CD4-positive, alpha-beta memory T cell (primary cell): Measurements from ENCODE around the gene SYT17. TPM values are rescaled to one million over a fixed set of nuclear protein-coding genes. Genes with fewer than 3 reads are reported as not detected.
"Not testable (repeated sequence)": the region's sequence is repeated elsewhere in the genome, so short reads cannot be mapped to it uniquely, and the experiment has no call there.

Experiments used
- CTCF ChIA-PET: fragments of 350-600 bp; sonication (Branson Sonifier 250); formaldehyde crosslinking; loops from one replicate; lab custom pipeline; 2021; ENCODE audit warnings: inconsistent platforms; ENCODE audit not compliant: partially characterized antibody; lab: Charles Lee
- POLR2A ChIA-PET: fragments of 350-600 bp; sonication (Branson Sonifier 250); formaldehyde crosslinking; loops from one replicate; lab custom pipeline; 2021; ENCODE audit not compliant: partially characterized antibody; lab: Charles Lee
- DNase-seq, 5 donors: peaks; one replicate each; pipeline versions ENCODE4 v3.0.0 to v3.0.0-alpha.2; 2020 to 2022; ENCODE audit warnings: mixed read lengths in 1 of 5
- H3K27ac ChIP-seq: one replicate; pipeline ENCODE4 v1.7.0; 2013; ENCODE audit warnings: low read depth, low read length
- H3K27me3 ChIP-seq: 2 replicates; pipeline ENCODE4 v1.7.0; 2013; ENCODE audit warnings: mild to moderate bottlenecking, low read length, moderate library complexity; ENCODE audit not compliant: insufficient read depth
- H3K36me3 ChIP-seq: 2 replicates; pipeline ENCODE4 v1.7.0; 2013; ENCODE audit warnings: mild to moderate bottlenecking, low read length, moderate library complexity; ENCODE audit not compliant: insufficient read depth
- H3K4me1 ChIP-seq: 2 replicates; pipeline ENCODE4 v1.7.0; 2013; ENCODE audit warnings: mild to moderate bottlenecking, low read length, moderate library complexity; ENCODE audit not compliant: insufficient read depth
- H3K4me3 ChIP-seq, 2 donors: one replicate each; pipeline ENCODE4 v1.7.0; 2013; ENCODE audit warnings: low read length in 2 of 2, mild to moderate bottlenecking in 1 of 2
- H3K9me3 ChIP-seq, 2 donors: one replicate each; pipeline ENCODE4 v1.7.0; 2013; ENCODE audit warnings: low read length in 2 of 2, control low read depth in 1 of 2; ENCODE audit not compliant: control insufficient read depth in 1 of 2
- H3K27ac Mint-ChIP-seq, 7 donors: one replicate each; pipeline ENCODE4 v1.8.0; 2020 to 2021; ENCODE audit warnings: mixed read lengths in 7 of 7, mild to moderate bottlenecking in 6 of 7, inconsistent platforms in 3 of 7, moderate library complexity in 3 of 7
- H3K27me3 Mint-ChIP-seq, 2 donors: one replicate each; pipeline ENCODE4 v1.8.0; 2020 to 2021; ENCODE audit warnings: mixed read lengths in 2 of 2
- H3K36me3 Mint-ChIP-seq, 2 donors: one replicate each; pipeline ENCODE4 v1.8.0; 2020 to 2021; ENCODE audit warnings: mixed read lengths in 2 of 2, inconsistent platforms in 1 of 2, mild to moderate bottlenecking in 1 of 2
- H3K4me1 Mint-ChIP-seq, 4 donors: one replicate each; pipeline ENCODE4 v1.8.0; 2020 to 2021; ENCODE audit warnings: mixed read lengths in 4 of 4, mild to moderate bottlenecking in 1 of 4
- H3K4me3 Mint-ChIP-seq, 8 donors: one replicate each; pipeline ENCODE4 v1.8.0; 2020 to 2021; ENCODE audit warnings: mixed read lengths in 8 of 8, mild to moderate bottlenecking in 7 of 8, moderate library complexity in 6 of 8, inconsistent platforms in 3 of 8
- H3K9me3 Mint-ChIP-seq, 8 donors: one replicate each; pipeline ENCODE4 v1.8.0; 2020 to 2021; ENCODE audit warnings: mixed read lengths in 8 of 8, mild to moderate bottlenecking in 5 of 8, inconsistent platforms in 3 of 8, moderate library complexity in 1 of 8
- intact Hi-C: fragments of 100-400 bp; cut with micrococcal nuclease; formaldehyde crosslinking; loops from one replicate; pipeline ENCODE4 v1.15.1; 2023
- polyA plus RNA-seq, 2 donors: library from polyadenylated mRNA; unstranded; fragments of 300-500 nt; fragmentation: Illumina TruSeq; gene quantifications; one replicate each; pipeline ENCODE4 v1.2.3, GENCODE V29; 2021
- total RNA-seq, 2 experiments: library from RNA; stranded (reverse); gene quantifications; one replicate each; pipeline ENCODE4 v1.2.3, GENCODE V29; 2021

SYT17 gene
- total and polyA plus RNA-seq, 4 experiments from 2014 or later: not detected

GRCh38 chr16:19184823-19185509 is 16.9 kb downstream of the SYT17 start:
- H3K36me3 Mint-ChIP-seq: no peaks in the 10 kb centered on the region
- peaks cover 0 to 5% (median 0%) of the 10 kb centered on the region in 8 donors for H3K9me3 Mint-ChIP-seq
- H3K4me1 Mint-ChIP-seq: no peaks in the 10 kb centered on the region

GRCh38 chr16:19185510-19185851 is 17.4 kb downstream of the SYT17 start:
- no peaks in the 10 kb centered on the region for H3K27me3 ChIP-seq
- no peaks in the 10 kb centered on the region for H3K4me1 Mint-ChIP-seq
- ChIA-PET POLR2A (no interaction called here), CTCF (no interaction called here)
- no peak for DNase-seq
- H3K36me3 ChIP-seq: no peaks in the 10 kb centered on the region
- no peak overlapping the region for H3K4me3 ChIP-seq
- no peaks in the 10 kb centered on the region for H3K4me1 ChIP-seq
- no peak overlapping the region for H3K4me3 Mint-ChIP-seq
- no peaks in the 10 kb centered on the region for H3K36me3 Mint-ChIP-seq
- H3K9me3 ChIP-seq: no peaks in the 10 kb centered on the region
- peaks cover 0 to 5% (median 0%) of the 10 kb centered on the region in 8 donors for H3K9me3 Mint-ChIP-seq
- intact Hi-C loops: no loop called here
- H3K27ac ChIP-seq: no peak overlapping the region
- no peak overlapping the region for H3K27ac Mint-ChIP-seq
- peaks cover 2 to 3% of the 10 kb centered on the region in 2 donors for H3K27me3 Mint-ChIP-seq

More at GRCh38 chr16:19184823-19185509, 16.9 kb downstream of the SYT17 start:
- ChIA-PET POLR2A (no interaction called here), CTCF (no interaction called here)
- intact Hi-C loops: no loop called here
- no peaks in the 10 kb centered on the region for H3K27me3 ChIP-seq
- no peak overlapping the region for H3K27ac ChIP-seq
- peaks cover 2 to 3% of the 10 kb centered on the region in 2 donors for H3K27me3 Mint-ChIP-seq
- DNase-seq: no peak
- no peak overlapping the region for H3K27ac Mint-ChIP-seq
- H3K4me3 ChIP-seq: no peak overlapping the region
- H3K36me3 ChIP-seq: no peaks in the 10 kb centered on the region
- H3K4me3 Mint-ChIP-seq: no peak overlapping the region
- H3K4me1 ChIP-seq: no peaks in the 10 kb centered on the region
- no peaks in the 10 kb centered on the region for H3K9me3 ChIP-seq

GRCh38 chr16:19186408-19186807 is 18.4 kb downstream of the SYT17 start:
- no peaks in the 10 kb centered on the region for H3K36me3 Mint-ChIP-seq
- H3K4me1 Mint-ChIP-seq: no peaks in the 10 kb centered on the region
- no peaks in the 10 kb centered on the region for H3K27me3 ChIP-seq
- H3K9me3 ChIP-seq: no peaks in the 10 kb centered on the region
- ChIA-PET POLR2A (no interaction called here), CTCF (no interaction called here)
- peaks cover 0 to 3% of the 10 kb centered on the region in 2 donors for H3K27me3 Mint-ChIP-seq
- no peaks in the 10 kb centered on the region for H3K36me3 ChIP-seq
- no peak overlapping the region for H3K4me3 ChIP-seq
- intact Hi-C loops: no loop called here
- DNase-seq: no peak
- H3K27ac Mint-ChIP-seq: no peak overlapping the region
- no peaks in the 10 kb centered on the region for H3K4me1 ChIP-seq
- H3K9me3 Mint-ChIP-seq: peaks cover 0 to 5% (median 0%) of the 10 kb centered on the region in 8 donors
- H3K27ac ChIP-seq: no peak overlapping the region
- no peak overlapping the region for H3K4me3 Mint-ChIP-seq

GRCh38 chr16:19187961-19188360 is 19.9 kb downstream of the SYT17 start:
- H3K27me3 Mint-ChIP-seq, CTCF ChIA-PET: not testable (repeated sequence)

GRCh38 chr16:19188406-19188805 is 20.4 kb downstream of the SYT17 start:
- no peak for DNase-seq
- no peak overlapping the region for H3K27ac Mint-ChIP-seq

More at GRCh38 chr16:19187961-19188360, 19.9 kb downstream of the SYT17 start:
- H3K27me3 ChIP-seq, POLR2A ChIA-PET, H3K36me3 Mint-ChIP-seq, H3K9me3 ChIP-seq, H3K4me1 Mint-ChIP-seq, H3K4me3 ChIP-seq, H3K27ac Mint-ChIP-seq, H3K4me1 ChIP-seq, DNase-seq, H3K4me3 Mint-ChIP-seq, H3K27ac ChIP-seq, intact Hi-C loops, H3K36me3 ChIP-seq: not testable (repeated sequence)
- peaks cover 0 to 12% (median 0%) of the 10 kb centered on the region in 8 donors for H3K9me3 Mint-ChIP-seq

GRCh38 chr16:19192865-19193264 is 24.8 kb downstream of the SYT17 start:
- DNase-seq: no peak
- Histone ChIP-seq H3K36me3 (no peaks in the 10 kb centered on the region), H3K4me3 (no peak overlapping the region), H3K9me3 (no peaks in the 10 kb centered on the region), H3K27ac (no peak overlapping the region), H3K4me1 (no peaks in the 10 kb centered on the region), H3K27me3 (no peaks in the 10 kb centered on the region)
- no peaks in the 10 kb centered on the region for H3K36me3 Mint-ChIP-seq
- H3K9me3 Mint-ChIP-seq: peaks cover 0 to 9% (median under 1%) of the 10 kb centered on the region in 8 donors
- H3K4me1 Mint-ChIP-seq: no peaks in the 10 kb centered on the region
- peaks cover 8 to 12% of the 10 kb centered on the region in 2 donors for H3K27me3 Mint-ChIP-seq
- CTCF ChIA-PET: no interaction called here
- H3K4me3 Mint-ChIP-seq: no peak overlapping the region
- intact Hi-C loops: no loop called here
- POLR2A ChIA-PET: no interaction called here
- H3K27ac Mint-ChIP-seq: no peak overlapping the region

More at GRCh38 chr16:19188406-19188805, 20.4 kb downstream of the SYT17 start:
- Mint-ChIP-seq H3K4me1 (no peaks in the 10 kb centered on the region), H3K27me3 (peaks cover 8 to 9% of the 10 kb centered on the region in 2 donors), H3K36me3 (no peaks in the 10 kb centered on the region), H3K4me3 (no peak overlapping the region), H3K9me3 (peaks cover 0 to 12% (median 0%) of the 10 kb centered on the region in 8 donors)
- POLR2A ChIA-PET: no interaction called here
- no peaks in the 10 kb centered on the region for H3K9me3 ChIP-seq
- H3K27ac ChIP-seq: no peak overlapping the region
- no peaks in the 10 kb centered on the region for H3K27me3 ChIP-seq
- no peak overlapping the region for H3K4me3 ChIP-seq
- no peaks in the 10 kb centered on the region for H3K4me1 ChIP-seq
- intact Hi-C loops: no loop called here
- no peaks in the 10 kb centered on the region for H3K36me3 ChIP-seq
- CTCF ChIA-PET: no interaction called here

GRCh38 chr16:19196871-19197270 is 28.8 kb downstream of the SYT17 start:
- ChIA-PET POLR2A (no interaction called here), CTCF (no interaction called here)

More at GRCh38 chr16:19196871-19197270, 28.8 kb downstream of the SYT17 start:
- Mint-ChIP-seq H3K4me1 (no peaks in the 10 kb centered on the region), H3K27ac (no peak overlapping the region), H3K27me3 (peaks cover 5 to 12% of the 10 kb centered on the region in 2 donors), H3K4me3 (no peak overlapping the region), H3K9me3 (peaks cover 3 to 41% (median 17%) of the 10 kb centered on the region in 8 donors), H3K36me3 (no peaks in the 10 kb centered on the region)
- Histone ChIP-seq H3K27me3 (no peaks in the 10 kb centered on the region), H3K4me3 (no peak overlapping the region), H3K9me3 (no peaks in the 10 kb centered on the region), H3K27ac (no peak overlapping the region), H3K4me1 (no peaks in the 10 kb centered on the region), H3K36me3 (no peaks in the 10 kb centered on the region)
- intact Hi-C loops: no loop called here
- no peak for DNase-seq
